HCT116 (cell line): ENCODE results near the gene NMU.

Experiments used
- CEBPB ChIP-seq: IDR thresholded peaks from 2 replicates; pipeline ENCODE4 v1.6.1; 2012; ENCODE audit warnings: low read depth
- CTCF ChIP-seq, 3 experiments: fragments of 200-600 bp in 1 of 3; sonication (generic) in 1 of 3; IDR thresholded peaks in 2 of 3; conservative IDR thresholded peaks in 1 of 3; 2 replicates each; pipeline ENCODE4 v1.5.1; 2012 to 2017; ENCODE audit warnings: low read depth in 2 of 3, low read length in 2 of 3, antibody characterized with exemption in 1 of 3, borderline replicate concordance in 1 of 3, control low read depth in 1 of 3, mild to moderate bottlenecking in 1 of 3, mixed read lengths in 1 of 3, mixed run types in 1 of 3, moderate library complexity in 1 of 3; ENCODE audit not compliant: insufficient read depth in 1 of 3
- ELF1 ChIP-seq: IDR thresholded peaks from 2 replicates; pipeline ENCODE4 v1.6.1; 2012; ENCODE audit warnings: low read depth, borderline replicate concordance
- EZH2 ChIP-seq: fragments of 200-600 bp; sonication (generic); IDR thresholded peaks from 2 replicates; pipeline ENCODE4 v1.6.1; 2017; ENCODE audit warnings: antibody characterized with exemption, mixed run types
- EZH2phosphoT487 ChIP-seq: fragments of 200-600 bp; IDR thresholded peaks from 2 replicates; pipeline ENCODE4 v1.6.1; 2018; ENCODE audit warnings: antibody characterized with exemption, borderline replicate concordance
- JUND ChIP-seq: IDR thresholded peaks from 2 replicates; pipeline ENCODE4 v1.6.1; 2012
- MAX ChIP-seq: IDR thresholded peaks from 2 replicates; pipeline ENCODE4 v1.6.1; 2012
- POLR2A ChIP-seq: IDR thresholded peaks from 2 replicates; pipeline ENCODE4 v1.7.0; 2011; ENCODE audit warnings: borderline replicate concordance; ENCODE audit not compliant: insufficient read depth, insufficient read length; ENCODE audit errors: extremely low read depth
- POLR2AphosphoS5 ChIP-seq: IDR thresholded peaks from 2 replicates; pipeline ENCODE4 v1.6.1; 2011; ENCODE audit warnings: mild to moderate bottlenecking, low read depth, low read length, moderate library complexity
- RAD21 ChIP-seq: IDR thresholded peaks from 2 replicates; pipeline ENCODE4 v1.6.1; 2012; ENCODE audit warnings: low read depth, mild to moderate bottlenecking
- REST ChIP-seq: IDR thresholded peaks from 2 replicates; pipeline ENCODE4 v1.6.1; 2012; ENCODE audit warnings: low read depth
- TCF7L2 ChIP-seq: IDR thresholded peaks from 2 replicates; pipeline ENCODE4 v1.7.0; 2011; ENCODE audit warnings: borderline replicate concordance, inconsistent platforms; ENCODE audit not compliant: insufficient read depth, insufficient read length; ENCODE audit errors: extremely low read depth

GRCh38 chr4:55618546-55619143, 17.5 kb downstream of the NMU start:
- TF ChIP-seq CTCF (IDR thresholded peaks at IDR 0.05 in 2 of 3, conservative IDR thresholded peaks at IDR 0.05 in 1 of 3; ENCODE audit: borderline replicate concordance in 1 of 3, insufficient read depth in 1 of 3, low read depth in 2 of 3, low read length in 2 of 3) (no peak), POLR2A (no peak), JUND (no peak), MAX (no peak), ELF1 (no peak), REST (no peak), CEBPB (no peak), EZH2phosphoT487 (no peak), TCF7L2 (no peak), EZH2 (no peak), POLR2AphosphoS5 (no peak), RAD21 (no peak)
